Loucy (cell line): ENCODE data around the gene TMEM217.

Source experiments
- EZH2phosphoT487 ChIP-seq: fragments of 200-600 bp; IDR thresholded peaks from 2 replicates; pipeline ENCODE4 v1.6.1; 2018; ENCODE audit warnings: antibody characterized with exemption, mild to moderate bottlenecking, moderate library complexity, borderline replicate concordance
- TF ChIP-seq, protein P1 (sequence below): fragments of 200-600 bp; sonication (generic); conservative IDR thresholded peaks from 2 replicates; pipeline ENCODE4 v1.5.1; 2014; ENCODE audit warnings: mild to moderate bottlenecking, antibody characterized with exemption, low read length

DNA sequence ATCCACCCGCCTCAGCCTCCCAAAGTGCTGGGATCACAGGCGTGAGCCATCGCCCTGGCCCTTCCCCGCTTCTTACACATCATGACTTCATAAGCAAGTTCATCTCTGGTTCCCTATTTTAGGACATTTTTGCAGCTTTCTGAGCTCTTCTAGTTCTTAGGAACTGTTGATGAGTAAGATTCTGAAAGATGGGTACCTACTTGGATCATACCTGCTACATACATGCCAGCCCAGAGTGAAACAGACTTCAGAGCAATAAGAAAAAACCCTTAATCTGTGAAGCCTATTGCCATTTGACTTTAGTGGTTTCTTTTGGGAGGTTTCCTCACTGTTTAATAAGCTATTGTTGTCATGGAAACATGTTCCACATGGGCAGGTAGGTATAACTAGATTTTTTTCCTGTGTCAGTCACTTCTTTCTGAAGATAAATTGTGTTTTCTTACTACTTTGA lies 27.9 kb upstream of the TMEM217 start:
- TF ChIP-seq, protein P1, sequence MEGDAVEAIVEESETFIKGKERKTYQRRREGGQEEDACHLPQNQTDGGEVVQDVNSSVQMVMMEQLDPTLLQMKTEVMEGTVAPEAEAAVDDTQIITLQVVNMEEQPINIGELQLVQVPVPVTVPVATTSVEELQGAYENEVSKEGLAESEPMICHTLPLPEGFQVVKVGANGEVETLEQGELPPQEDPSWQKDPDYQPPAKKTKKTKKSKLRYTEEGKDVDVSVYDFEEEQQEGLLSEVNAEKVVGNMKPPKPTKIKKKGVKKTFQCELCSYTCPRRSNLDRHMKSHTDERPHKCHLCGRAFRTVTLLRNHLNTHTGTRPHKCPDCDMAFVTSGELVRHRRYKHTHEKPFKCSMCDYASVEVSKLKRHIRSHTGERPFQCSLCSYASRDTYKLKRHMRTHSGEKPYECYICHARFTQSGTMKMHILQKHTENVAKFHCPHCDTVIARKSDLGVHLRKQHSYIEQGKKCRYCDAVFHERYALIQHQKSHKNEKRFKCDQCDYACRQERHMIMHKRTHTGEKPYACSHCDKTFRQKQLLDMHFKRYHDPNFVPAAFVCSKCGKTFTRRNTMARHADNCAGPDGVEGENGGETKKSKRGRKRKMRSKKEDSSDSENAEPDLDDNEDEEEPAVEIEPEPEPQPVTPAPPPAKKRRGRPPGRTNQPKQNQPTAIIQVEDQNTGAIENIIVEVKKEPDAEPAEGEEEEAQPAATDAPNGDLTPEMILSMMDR = no peak
- TF ChIP-seq EZH2phosphoT487 = no peak
